Activated naive CD4-positive, alpha-beta T cell treated with anti-CD3 and anti-CD28 coated beads, Interleukin-2, amount 50 U/mL, for 16 hours (primary cell): ENCODE measurements around the gene SLC12A2.

Source experiments
- DNase-seq: peaks from one replicate; pipeline ENCODE4 v3.0.0-alpha.2; 2020

SLC12A2 gene

DNA sequence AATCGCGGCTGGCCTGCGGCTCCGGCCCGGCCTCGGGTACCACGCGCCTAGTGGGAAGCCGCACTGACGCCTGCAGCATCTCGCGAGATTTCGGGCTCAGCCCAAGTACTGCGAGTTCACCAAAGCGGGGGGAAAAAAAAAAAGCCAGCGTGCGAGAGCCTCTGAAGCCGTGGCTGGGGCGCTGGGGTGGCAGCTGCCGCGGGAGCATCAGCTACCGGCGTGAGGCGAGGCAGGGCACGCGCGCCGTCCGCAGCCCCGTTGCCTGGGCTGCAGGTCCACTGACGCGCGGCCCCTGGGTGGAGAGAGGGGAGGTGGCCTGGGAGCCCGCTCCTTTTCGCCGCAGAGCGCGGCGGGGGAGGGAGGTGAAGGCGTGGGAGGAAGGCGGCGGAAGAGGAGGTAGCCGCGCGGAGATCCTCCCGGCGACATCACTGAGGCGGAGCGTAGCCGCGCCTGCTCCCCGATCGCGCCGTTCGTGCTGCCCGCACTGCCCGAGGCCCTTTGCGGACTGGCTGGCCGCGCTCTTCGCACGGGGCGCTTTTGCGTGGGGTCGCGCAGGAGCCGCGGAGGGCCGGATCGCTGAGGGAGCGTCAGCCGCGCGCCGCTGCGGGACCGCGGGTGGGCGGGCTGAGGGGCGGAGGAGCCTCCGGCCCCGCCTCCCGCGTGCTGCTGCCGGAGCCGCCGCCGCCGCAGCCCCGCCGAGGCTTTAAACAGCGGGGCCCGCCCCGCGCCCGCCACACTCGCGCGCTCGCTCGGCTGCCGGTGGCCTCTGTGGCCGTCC lies at the start of gene SLC12A2:
Gene SLC12A2, plus strand, starts transcription at position 734 of the 778 bp plus-strand sequence. CDS start 189 bp downstream, outside the sequence.
- DNase-seq = peak; percentile 89

DNA sequence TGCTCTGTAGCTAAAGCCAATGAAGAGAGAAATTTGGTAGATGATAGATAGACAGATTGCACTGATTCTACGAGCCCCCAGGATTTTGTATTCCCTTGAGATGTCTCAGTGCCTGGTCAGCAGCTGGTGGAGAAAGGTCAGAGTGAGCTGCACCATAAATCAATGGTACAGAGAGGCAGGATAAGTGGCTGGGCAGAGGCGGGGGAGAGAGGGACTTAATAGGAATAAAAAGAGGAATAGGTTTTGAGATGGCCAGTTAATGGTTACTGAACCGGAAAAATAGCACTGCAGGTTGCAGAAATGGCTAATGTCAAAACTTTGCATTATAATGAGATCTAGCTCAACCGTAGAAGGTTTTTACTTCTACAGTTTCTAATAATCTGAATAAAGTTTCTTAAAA lies 47.9 kb upstream of the SLC12A2 start:
- DNase-seq = no peak

DNA sequence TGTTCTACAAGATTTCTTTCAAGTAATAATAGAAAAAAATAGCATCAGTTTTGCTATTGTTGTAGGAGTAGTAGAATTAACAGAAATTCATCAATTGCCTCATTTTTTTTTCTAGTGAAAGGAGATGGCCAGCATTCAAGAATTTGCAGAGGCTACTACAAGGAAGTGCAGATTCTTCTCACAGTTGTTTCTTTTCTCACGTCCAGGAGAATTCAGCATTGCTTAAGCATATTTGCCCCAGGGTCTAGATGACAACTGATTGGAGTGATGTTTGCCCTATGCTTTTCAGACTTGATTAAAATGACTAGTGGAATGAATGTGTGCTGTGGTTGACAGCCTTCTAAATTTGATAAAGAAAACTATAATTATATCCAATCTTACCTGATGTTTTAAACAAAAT lies 46.6 kb upstream of the SLC12A2 start:
- DNase-seq = no peak

DNA sequence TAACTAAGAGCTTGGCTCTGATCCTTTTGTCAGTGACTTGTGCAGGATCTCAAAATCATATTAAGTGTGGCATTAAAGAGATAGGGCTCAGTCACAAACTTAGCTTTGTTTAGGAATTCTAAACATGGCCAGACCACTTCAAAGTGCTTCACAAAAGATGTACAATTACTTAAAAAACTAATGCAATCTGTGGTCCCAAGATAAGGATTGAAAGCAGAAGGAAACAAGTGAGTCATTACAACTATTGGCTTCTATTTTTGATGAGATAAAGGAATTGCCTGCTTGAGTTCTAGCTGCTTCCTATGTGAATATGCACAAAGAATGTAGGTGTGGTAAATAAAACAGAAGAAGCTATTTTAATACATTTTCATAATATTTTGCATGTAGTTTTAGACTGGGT lies 44.9 kb upstream of the SLC12A2 start:
- no peak for DNase-seq

DNA sequence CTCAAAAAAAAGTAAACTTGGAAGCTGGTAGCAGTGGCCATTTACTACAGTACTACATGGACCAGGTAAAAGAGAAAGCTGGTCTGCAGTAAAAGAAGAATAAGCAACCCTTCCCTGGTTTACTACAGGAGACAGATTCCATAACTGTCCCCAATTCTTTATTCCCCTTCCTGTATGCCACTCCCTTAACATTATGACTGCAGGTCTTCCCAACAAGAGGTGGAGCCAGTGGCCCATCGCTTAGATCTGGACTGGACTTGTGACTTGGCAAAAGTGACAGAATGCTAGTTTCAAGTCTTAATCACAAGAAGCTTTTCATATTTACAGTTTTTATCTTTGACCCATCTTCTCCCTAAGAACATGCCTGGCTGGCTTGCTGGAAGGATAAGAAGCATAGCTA lies 42.6 kb upstream of the SLC12A2 start:
- DNase-seq = no peak

DNA sequence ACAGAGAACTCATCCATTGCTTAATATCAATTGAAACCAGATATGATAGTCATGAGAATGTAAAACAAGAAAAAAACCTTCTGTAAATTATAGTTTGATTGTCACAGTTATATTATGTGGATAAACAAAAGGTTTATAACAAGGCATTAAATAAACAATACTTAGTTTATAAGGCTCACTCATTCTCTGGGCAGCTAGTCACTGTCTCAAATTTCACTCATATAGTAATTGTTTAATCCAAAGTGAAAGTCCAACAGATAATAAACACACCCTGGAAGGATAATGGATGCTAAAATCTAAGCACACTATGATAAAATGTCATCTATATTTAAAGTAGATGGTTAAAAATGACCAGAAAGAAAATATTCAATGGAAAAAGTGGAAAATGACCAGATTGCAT lies 30.8 kb upstream of the SLC12A2 start:
- DNase-seq = no peak

DNA sequence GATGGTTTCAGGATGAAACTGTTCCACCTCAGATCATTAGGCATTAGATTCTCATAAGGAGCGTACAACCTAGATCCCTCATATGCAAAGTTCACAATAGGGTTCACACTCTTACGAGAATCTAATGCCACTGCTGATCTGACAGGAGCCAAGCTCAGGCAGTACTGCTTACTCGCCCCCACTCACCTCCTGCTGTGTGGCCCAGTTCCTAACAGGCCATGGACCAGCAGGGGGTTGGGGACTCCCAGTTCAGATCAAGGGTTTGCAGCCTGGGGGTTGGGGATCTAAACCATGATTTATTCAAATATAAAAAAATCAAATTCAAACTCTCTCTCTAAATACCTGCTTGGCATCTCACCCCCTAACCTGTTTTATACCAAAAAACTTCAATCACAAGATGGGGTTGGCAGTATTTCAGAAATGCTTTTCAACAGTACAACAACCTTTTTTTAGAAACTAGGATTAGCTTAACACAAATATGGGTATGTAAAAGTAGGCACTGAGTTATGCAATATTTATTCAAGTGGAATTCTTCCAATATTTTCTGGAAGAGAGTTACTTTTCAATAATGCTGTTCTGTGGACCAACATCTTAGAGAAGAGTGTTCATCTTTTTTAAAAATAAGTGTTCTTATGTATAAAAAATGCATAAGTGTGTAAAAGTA lies 30.1 kb upstream of the SLC12A2 start:
- DNase-seq = no peak

DNA sequence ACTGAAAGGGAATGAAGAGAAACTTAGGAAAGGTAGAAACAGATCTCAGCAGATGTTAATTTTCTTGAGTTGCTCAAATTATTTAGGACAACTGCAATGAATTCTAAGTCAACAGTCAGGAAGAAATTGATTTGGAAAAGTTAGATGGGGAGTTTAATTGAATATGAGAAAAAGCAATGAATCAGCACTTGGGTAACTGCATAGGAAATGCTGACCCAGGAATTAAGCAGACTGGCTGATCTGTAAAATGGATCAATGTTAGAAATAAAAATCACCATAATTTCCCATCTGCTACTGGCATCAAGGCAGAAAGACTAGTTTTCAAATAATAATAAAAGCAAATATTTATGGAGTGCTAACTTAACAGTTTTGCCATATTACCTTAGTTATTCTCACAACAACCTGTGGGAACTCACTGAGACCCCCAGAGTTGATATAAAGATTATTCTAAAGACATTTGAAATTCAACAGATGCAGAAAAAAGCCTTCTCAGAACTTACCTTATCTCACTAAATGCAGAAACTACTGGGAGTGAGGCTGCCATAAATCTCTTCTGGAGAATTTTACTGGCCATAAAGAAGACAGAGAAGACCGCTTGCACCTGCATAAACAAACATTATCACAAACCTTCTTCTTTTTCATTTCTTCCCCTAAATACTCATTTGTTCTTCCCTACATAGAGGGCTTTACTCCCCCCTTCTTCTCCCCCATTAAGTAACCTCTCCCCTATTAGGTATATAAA lies 22.8 kb upstream of the SLC12A2 start:
- no peak for DNase-seq

DNA sequence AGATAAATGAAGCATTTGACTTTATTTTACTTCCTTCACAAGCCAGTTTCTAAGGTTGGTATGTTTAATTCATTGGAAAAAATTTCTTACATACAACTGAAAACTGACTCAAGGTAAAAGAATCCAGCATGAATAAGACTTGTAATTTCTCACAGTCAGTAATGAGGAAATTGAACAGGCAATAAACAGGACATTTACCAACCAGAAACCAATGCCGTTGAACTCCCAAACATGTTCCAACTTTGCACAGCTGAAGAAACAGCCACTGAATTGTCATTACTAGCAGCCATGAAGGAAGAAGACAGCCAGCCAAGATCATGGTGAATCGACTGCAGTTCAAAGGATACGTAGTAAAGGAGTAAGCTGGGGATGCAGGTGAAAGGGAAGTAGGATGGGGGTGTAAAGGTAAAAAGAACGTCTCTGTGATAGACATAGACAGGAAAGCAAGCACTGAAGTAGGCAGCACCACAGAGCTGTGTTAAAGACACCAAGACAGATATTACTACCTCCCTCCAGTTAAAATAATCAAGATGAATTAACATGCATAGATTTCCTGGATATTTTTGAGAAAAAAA lies 21.3 kb upstream of the SLC12A2 start:
- no peak for DNase-seq

DNA sequence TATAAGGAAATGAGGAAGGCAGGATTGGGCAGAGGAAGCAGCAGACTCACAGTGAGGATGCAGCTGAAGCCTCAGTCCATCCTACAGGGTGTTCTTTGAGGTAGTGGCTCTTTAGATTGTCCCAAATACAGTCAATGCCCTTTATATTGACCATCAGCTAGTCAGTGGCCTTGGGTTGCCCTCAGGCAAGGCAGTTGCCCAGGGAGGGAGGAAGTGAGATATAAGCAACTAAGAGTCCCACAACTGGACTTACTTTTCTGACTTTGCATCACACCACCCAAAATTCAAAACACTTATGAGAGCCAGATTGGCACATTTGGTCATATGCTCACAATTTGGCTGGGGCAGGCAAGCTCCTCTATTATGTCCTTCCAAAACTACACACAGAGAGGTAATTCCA lies 9.4 kb upstream of the SLC12A2 start:
- no peak for DNase-seq

DNA sequence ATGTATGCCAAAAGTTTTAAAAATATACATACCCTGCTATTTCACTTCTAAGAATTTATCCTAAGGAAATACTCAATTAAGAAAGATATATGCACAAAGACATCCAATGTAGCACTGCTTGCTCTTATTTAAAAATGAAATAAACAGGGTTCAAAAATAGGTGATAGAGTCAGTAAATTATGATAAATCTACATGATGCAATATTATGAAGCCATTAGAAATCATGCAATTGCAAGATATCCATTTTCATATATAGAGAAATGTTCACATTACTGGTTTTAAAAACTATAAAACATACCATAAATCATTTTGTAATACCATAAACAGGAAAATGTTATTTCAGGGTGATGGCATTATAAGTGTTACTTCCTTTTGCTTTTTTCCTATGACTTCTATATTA lies 8.6 kb upstream of the SLC12A2 start:
- no peak for DNase-seq

DNA sequence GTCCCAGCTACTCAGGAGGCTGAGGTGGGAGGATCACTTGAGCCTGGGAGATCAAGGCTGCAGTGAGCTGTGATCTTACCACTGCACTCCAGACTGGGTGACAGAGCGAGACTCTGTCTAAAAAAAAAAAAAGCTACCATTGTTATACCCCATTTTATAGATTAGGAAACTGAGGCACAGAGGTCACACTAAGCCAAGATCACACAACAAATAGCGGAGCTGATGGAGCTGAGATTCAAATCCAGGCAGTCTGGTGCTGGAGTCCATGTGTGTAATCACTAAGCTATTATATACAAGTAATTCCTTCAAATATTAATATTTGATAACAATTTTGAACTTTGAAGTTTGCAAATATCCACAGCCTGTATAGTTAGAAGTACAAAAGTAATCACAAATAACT lies 6.0 kb upstream of the SLC12A2 start:
- no peak for DNase-seq

DNA sequence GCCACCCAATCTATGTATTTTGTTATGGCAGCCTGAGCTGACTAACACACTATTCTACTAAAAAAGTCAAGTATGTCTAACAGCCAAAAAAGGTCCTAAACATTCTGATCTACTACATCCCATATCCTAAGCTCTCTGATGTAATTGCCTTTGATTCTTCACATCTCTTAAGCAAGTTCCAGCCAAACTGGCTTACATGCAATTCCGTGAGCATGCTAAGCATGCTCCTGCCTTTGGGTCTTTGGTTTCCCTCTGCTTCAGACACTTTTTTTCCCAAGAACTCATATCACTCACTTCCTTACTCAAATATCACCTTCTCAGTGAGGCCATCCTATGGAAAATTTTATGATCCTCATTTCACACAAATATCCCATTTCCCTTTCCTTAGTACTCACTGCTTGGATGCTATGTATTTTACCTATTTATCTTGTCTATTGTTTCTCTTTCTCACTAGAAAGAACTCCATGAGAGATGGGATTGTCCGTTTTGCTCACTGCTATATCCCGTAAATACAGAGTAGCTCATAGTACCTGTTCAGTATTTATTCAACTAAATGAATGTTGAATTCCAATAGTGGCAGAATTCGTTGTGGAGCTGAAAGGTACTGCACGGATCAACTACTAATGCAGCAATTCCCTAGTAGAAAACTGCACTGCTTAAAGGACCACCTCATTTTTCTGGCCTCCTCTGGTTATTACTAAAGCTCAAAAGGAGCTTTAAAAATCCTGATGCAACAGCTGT lies 2.3 kb upstream of the SLC12A2 start:
- DNase-seq = no peak

DNA sequence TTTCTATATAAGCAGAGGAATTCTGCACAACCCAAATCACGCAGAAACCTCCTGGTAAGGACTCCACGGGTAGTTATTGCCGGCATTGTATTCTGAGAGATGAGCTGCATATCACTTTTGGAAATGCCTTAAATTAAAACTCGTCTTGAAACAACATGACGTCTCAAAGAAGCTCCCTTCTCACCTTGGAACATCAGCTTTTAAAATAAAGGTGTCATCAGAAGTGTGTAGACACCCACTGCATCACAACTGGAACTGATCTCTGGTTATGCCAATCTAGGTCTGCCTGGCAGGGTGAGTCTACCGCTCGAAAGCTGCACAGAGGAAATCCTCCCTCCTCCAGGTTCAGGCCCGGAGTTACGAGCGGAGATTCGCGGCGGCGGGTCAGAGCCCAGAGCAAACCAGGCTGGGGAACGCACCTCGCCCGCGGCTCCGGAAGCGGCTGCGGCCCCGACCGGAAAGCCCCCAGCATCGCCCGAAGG lies 974 bp upstream of the SLC12A2 start:
- DNase-seq = no peak

DNA sequence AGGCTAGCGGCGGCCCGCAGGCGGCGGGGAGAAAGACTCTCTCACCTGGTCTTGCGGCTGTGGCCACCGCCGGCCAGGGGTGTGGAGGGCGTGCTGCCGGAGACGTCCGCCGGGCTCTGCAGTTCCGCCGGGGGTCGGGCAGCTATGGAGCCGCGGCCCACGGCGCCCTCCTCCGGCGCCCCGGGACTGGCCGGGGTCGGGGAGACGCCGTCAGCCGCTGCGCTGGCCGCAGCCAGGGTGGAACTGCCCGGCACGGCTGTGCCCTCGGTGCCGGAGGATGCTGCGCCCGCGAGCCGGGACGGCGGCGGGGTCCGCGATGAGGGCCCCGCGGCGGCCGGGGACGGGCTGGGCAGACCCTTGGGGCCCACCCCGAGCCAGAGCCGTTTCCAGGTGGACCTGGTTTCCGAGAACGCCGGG lies 253 bp downstream of the SLC12A2 start:
- DNase-seq = no peak

DNA sequence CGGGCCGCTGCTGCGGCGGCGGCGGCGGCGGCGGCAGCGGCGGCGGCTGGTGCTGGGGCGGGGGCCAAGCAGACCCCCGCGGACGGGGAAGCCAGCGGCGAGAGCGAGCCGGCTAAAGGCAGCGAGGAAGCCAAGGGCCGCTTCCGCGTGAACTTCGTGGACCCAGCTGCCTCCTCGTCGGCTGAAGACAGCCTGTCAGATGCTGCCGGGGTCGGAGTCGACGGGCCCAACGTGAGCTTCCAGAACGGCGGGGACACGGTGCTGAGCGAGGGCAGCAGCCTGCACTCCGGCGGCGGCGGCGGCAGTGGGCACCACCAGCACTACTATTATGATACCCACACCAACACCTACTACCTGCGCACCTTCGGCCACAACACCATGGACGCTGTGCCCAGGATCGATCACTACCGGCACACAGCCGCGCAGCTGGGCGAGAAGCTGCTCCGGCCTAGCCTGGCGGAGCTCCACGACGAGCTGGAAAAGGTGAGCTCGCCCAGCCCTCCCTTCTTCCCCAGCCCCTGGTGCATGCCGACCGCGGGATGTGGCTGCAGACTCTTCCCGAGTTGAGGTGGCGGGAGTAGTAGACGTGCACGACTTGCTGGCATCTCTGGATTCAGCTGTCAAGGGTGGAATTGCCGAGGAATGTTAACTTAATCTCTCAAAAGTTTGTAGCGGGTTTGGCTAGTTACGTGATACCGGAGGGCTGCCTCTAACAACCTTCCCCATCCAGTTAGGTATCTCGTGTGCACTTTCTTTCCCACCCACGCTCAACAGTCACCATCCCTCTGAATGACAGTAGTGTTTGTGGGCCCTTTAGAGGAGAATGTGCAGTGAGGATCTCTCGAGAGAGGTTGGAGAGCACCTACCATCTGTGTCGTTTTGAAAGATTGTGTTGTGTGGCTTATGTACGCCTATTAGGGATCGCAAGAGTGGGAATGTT lies 932 bp downstream of the SLC12A2 start:
- DNase-seq = peak; percentile 58

DNA sequence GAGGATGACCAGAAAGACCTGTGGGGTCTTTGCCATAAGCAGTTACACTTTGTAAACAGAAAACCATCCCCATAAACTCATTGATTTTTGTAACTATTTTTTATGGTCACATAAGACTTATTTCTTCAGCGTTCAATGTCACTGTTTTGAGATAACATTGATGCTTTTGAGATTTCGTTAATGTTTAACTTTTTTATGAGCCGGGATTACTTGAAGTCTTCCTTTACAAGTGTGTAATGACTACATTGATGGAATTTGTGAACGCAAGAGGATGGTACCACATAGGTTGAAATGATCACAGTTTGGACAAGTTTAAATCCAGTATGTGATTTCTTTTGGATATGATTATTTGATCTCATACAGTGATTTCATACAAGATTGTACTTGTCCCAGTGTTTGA lies 1.8 kb downstream of the SLC12A2 start:
- DNase-seq = no peak

DNA sequence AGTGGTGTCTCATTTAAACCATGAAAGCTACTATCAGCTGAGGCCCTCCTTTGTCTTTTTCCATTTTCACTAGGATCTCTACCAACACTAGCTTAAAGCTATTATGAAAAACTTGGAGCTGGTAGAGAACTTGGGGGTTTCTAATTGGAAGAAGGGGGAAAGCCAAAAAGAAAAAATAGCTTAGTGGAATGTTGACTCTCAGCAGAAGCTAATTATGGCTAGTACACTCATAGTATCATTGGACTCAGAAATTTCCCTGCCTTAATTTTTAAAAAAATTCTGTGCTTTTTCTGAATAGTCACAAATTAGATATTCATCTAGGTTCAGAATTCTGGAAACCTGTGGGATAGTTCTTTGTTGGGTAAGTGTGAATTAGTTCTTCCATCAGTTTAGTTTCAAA lies 8.0 kb downstream of the SLC12A2 start:
- DNase-seq = no peak

DNA sequence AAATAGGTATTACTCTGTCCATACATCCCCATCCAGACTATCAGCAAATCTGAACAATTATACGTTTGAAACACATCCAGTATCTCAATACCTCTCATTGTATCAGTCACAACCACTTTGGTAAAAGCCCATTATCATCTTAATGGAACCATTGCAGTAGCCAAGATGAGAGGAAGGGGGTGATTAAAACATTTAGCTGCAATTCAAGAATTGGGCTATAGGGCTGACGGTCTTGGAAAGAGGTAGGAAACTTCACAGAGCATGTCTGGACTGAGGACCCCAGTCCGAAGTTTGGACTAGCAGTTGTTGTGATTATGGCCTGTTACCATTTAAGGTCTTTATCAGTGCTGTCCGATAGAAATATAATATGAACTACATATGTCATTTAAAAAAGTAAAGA lies 8.6 kb downstream of the SLC12A2 start:
- DNase-seq = no peak

DNA sequence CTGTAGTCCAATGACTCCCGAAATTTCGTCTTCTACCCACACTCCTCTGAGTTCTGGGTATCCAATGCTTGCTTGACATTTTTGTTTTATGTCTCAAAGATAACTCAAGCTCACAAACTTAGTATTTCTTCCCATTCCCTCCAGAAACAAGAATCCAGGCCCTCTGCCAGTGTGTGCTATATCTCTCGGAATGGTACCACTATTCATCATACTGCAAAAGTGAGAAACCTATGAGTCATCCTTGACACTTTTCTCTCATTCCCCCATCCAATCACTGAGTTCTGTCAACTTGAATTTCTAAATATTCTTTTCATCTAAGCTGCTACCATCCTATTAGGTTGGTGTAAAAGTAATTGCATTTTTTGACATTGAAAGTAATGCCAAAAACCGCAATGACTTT lies 9.8 kb downstream of the SLC12A2 start:
- no peak for DNase-seq

DNA sequence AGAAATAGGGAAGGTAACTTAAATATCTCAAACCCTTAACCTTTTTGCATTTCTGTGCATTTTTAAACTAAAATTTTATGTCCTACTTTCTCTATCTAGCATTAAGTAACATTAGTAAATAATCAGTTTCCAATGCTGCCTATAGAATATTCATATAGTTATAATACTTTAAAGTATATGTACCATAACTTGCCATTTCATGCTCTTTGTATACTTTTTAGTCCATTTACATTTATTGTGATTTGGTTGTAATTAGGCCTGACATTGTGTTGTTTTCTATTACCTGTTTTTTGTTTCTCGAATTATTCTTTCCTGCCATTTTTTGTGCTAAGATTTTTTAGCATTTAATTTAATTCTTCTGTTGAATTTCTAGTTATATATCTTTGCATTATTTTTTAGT lies 13.7 kb downstream of the SLC12A2 start:
- no peak for DNase-seq

DNA sequence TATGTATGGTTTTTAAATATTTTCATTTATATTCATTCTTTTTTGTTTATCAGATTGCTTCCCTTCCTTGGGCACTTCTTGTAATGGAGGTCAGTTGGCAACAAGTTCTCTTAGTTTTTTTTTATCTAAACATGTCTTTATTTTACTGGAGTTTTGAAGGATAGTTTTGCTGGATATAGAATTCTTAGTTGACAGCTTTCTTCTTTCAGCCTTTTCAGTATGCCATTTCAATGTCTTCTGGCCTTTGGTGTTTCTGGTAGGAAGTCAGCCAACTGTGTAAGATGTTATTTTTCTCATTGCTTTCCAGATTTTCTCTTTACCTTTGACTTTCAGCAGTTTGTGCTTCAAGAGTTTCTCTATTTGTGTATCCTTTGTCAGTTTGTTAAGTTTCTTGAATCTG lies 14.2 kb downstream of the SLC12A2 start:
- DNase-seq = no peak
